ES-I3 (cell line): ENCODE results near the gene PER1.

Source experiments
- H3K36me3 ChIP-seq: 2 replicates; pipeline ENCODE4 v1.6.1; 2013; ENCODE audit warnings: mild to moderate bottlenecking, low read length, control low read depth, moderate library complexity; ENCODE audit not compliant: insufficient read depth
- H3K4me1 ChIP-seq: 2 replicates; pipeline ENCODE4 v1.6.1; 2013; ENCODE audit warnings: mild to moderate bottlenecking, control low read depth, low read length; ENCODE audit not compliant: insufficient read depth
- H3K9ac ChIP-seq: 2 replicates; pipeline ENCODE4 v1.6.1; 2013; ENCODE audit warnings: low read depth, mild to moderate bottlenecking, low read length, moderate library complexity
- H3K9me3 ChIP-seq: 2 replicates; pipeline ENCODE4 v1.6.1; 2013; ENCODE audit warnings: mild to moderate bottlenecking, low read length, moderate library complexity; ENCODE audit not compliant: control insufficient read depth, insufficient read depth

The PER1 gene

GRCh38 chr17:8143581-8144400, 8.4 kb downstream of the PER1 start:
- Histone ChIP-seq H3K4me1 (no peaks in the 10 kb centered on the region), H3K36me3 (no peaks in the 10 kb centered on the region; the same call in none of the 2 replicates), H3K9ac (no peak overlapping the region), H3K9me3 (no peaks in the 10 kb centered on the region)

DNA sequence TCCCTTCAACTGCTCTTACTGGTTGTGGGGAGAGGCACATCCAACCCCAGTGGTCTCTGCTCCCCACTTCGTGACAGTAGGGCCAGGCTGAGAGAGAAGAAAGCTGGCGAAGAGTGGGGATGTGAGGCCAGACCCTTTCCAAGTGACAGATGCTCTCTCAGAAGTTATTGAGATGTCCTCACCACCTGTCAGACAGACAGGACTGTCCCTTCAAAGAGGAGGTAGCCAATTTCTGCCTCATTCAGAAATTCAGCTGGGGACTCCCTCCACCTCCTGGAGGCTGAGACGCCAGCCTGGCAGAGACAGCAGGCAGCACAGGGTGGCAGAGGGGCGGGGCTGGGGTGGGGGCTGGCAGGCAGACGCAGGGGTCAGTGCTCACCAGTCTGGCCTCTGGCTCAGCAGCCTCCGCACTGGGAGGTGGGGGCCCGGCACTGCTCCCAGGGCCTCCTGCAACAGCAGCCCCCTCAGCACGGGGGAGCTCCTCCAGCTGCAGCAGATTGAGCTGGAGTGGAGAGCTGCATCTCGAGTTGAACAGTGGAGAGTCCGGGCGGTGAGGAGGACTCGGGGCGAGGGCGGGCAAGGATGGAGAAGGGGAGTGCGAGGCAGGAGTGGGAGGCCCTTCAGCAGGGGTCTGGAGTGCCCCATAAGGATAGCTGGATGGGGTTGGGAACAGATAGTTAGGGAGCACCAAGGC, 9.2 kb downstream of the PER1 start:
- no peaks in the 10 kb centered on the region for H3K9me3 ChIP-seq
- H3K9ac ChIP-seq: no peak overlapping the region
- no peaks in the 10 kb centered on the region; the same call in none of the 2 replicates for H3K36me3 ChIP-seq
- H3K4me1 ChIP-seq: no peaks in the 10 kb centered on the region

DNA sequence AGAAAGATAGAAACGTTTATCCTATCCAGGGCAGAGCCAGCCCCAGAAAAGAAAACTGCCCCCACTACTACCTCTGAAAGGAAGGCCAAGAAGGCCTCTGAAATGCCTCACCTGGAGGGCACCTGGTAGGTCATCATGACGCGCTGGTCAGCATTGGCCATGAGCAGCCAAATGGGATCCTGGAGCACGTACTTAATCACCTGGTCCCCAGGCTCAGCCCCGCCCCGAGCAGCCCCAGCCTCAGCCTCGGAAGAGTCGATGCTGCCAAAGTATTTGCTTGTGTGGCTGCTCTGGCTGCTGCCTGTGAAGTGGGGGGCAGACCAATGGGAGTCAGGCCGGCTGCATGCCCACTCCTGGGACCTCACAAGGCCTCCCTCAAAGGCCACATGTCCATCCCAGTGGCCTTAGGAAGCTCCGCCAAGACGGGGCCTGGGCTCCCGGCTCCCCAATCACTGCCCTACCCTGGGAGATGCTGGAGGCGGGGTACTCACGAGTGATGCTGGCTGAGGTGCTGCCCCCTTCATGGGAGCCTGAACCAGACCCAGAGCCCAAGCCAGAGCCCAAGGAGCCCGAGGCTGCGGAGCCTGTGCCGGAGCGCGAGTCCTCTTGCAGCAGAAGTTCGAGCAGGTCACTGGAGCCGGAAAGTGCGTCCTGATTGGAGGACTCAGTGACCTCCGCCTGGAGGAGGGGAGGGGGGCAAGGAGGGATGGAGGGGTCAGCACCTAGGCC, 9.9 kb downstream of the PER1 start:
- no peaks in the 10 kb centered on the region for H3K9me3 ChIP-seq
- H3K9ac ChIP-seq: no peak overlapping the region
- H3K4me1 ChIP-seq: no peaks in the 10 kb centered on the region
- no peaks in the 10 kb centered on the region; the same call in none of the 2 replicates for H3K36me3 ChIP-seq

DNA sequence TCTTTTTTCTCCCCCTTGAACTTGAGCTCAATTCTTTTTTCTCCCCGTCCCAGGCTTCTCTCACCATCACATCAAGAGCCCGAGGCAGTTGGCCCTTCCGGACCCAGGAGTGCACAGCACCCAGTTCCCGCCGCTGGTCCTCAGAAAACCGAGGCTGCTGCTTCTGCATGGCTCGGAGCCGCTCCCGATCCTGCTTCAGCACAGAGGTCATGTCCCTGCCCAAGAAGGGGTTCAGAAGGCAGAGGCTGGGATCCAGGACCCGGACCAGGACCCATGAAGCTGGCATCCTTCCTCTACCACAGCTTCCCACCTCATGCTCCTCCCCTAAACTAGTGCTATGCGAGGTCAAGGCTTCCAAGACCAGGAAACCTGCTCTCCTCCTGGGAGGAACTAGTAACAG, 10.5 kb downstream of the PER1 start:
- H3K9me3 ChIP-seq: no peaks in the 10 kb centered on the region
- no peaks in the 10 kb centered on the region for H3K4me1 ChIP-seq
- no peak overlapping the region for H3K9ac ChIP-seq
- no peaks in the 10 kb centered on the region; the same call in none of the 2 replicates for H3K36me3 ChIP-seq

- H3K4me1 ChIP-seq: no peaks in the 10 kb centered on the region
- no peaks in the 10 kb centered on the region for H3K9me3 ChIP-seq
- no peak overlapping the region for H3K9ac ChIP-seq
- no peaks in the 10 kb centered on the region; the same call in none of the 2 replicates for H3K36me3 ChIP-seq
Observed at GRCh38 chr17:8141045-8141444, 11.2 kb downstream of the PER1 start.

DNA sequence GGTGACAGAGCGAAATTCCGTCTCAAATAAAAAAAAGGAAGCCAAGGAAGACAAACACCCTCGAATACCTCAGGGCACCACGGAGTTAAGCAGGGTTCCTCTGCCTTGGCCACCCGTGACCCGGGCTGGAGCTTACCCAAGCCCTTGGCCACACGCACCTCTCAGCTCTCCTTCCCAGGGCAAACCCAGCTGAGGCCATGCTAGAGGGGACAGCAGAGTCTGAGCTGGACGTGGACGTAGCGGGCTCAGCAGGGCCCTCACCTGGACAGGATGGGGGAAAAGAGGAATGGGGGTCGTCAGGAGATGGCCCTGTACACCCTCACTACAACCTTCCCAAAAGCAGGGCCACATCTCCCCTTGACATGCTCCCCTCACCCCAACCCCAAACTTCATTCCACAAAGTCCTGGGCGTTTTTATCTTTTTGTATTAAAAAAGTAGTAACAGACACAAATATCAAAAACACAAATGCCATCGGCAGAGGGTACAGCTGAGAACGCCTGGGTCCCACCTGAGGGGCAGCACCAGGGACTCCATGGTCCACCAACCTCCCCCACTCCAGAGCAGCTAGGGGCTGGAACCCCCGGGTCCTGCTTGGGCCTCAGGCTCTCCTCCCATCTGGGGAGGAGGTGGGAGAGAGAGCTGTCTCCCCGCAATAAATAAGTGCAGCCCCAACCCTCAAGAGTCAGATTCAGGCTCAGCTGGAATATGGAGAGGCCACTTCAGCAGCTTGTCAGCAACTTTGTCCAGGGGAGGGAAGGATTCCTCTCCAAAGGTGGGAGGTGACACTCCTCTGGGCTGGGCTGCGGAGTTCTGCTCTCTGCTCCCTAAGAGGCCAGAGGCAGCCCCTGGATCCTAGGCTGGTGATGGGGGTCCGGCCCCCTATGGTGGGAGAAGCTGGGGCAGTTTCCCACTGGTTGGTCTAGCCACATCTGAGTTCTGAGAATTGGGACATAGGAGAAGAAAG, 11.9 kb downstream of the PER1 start:
- Histone ChIP-seq H3K36me3 (no peaks in the 10 kb centered on the region; the same call in 1 of the 2 replicates), H3K4me1 (no peaks in the 10 kb centered on the region), H3K9ac (no peak overlapping the region), H3K9me3 (no peaks in the 10 kb centered on the region)

DNA sequence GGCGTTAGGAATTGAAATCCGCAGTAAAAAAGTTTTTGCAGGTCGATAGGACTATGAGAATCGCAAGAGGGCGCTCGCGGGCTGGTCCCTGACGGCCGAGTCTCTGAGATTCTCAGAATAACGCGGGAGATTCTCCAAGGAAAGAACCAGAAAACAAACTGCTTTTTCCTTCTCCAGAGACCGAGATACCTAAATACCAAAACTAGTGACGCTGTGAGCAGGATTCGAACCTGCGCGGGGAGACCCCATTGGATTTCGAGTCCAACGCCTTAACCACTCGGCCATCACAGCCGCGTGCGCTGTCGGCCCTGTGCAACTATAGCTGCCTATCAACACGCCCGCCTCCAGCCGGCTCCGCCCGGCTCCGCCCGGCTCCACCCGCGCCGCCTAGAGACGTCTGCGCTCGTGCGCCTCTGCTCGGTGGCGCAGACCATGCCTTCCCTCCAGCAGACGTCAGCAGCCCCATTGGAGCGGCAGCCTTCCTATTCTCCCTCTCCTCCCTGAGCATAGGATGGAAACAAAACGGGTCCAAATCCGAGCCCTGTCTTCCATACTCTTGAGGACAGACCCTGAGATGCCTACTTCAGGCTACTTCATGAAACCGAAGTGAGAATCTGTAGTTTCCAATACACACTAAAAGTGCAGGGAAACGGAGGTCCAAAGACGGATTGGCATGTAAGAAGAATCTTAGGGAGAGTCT, 13.4 kb downstream of the PER1 start:
- Histone ChIP-seq H3K4me1 (peaks cover 2% of the 10 kb centered on the region; the same call in 1 of the 2 replicates), H3K9ac (peak overlapping the region; percentile 75)

DNA sequence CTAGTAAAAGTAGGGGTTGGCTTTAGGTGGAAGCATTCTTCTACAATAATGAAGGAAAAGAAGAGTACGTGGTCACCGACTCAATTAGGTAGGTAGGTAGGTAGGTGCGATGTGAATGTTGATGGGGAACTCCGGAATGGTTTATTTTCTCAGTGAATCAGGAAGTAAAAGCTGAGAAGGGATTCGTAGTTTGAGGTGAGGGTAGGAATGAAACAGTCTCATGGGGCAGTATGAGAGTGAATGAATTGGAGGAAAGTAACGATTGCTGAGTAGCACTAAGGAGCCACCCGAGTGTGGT, 13.9 kb downstream of the PER1 start:
- Histone ChIP-seq H3K9me3 (no peaks in the 10 kb centered on the region), H3K9ac (peak overlapping the region; percentile 75), H3K4me1 (peaks cover 4% of the 10 kb centered on the region; the same call in 1 of the 2 replicates), H3K36me3 (no peaks in the 10 kb centered on the region)

More for the DNA sequence above, 13.4 kb downstream of the PER1 start:
- no peaks in the 10 kb centered on the region for H3K9me3 ChIP-seq
- no peaks in the 10 kb centered on the region for H3K36me3 ChIP-seq

DNA sequence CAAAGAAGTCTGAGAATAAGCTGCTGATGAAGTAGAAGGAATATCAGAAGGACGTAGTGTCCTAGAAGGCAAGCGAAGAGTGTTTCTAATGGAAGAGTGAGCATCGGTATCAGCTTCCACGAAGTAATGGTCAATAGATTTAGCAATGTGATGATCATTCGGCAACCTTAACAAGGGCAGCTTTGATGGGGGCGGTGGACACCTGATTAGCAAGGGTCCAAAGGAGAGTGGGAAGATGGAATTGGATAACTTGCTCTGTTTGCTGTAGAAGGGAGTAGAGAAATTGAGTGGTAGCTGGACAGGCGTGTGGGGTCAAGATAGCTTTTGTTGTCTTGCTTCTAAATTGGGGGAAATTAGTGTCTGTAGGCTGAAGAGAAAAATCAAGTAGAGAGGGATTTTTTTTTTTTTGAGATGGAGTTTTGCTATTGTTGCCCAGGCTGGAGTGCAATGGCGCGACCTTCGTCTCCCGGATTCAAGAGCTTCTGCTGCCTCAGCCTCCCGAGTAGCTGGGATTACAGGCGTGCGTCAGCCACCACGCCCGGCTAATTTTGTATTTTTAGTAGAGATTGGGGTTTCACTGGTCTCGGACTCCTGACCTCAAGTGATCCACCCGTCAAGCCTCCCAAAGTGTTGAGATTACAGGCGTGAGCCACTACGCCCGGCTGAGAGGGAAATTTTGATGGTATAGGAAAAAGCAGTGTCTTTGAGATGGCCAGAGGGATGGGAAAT, 14.4 kb downstream of the PER1 start:
- Histone ChIP-seq H3K4me1 (peaks cover 4% of the 10 kb centered on the region; the same call in 1 of the 2 replicates), H3K9me3 (no peaks in the 10 kb centered on the region), H3K36me3 (no peaks in the 10 kb centered on the region), H3K9ac (peak overlapping the region; percentile 75)

GRCh38 chr17:8133941-8134340, 18.3 kb downstream of the PER1 start:
- Histone ChIP-seq H3K4me1 (peaks cover 4% of the 10 kb centered on the region; the same call in 1 of the 2 replicates), H3K9me3 (no peaks in the 10 kb centered on the region), H3K36me3 (no peaks in the 10 kb centered on the region), H3K9ac (peak overlapping the region; percentile 1; the same call in 1 of the 2 replicates)

- peaks cover 4% of the 10 kb centered on the region; the same call in 1 of the 2 replicates for H3K4me1 ChIP-seq
- peak overlapping the region; percentile 1; the same call in 1 of the 2 replicates for H3K9ac ChIP-seq
Observed at GRCh38 chr17:8133399-8133798, 18.8 kb downstream of the PER1 start.

DNA sequence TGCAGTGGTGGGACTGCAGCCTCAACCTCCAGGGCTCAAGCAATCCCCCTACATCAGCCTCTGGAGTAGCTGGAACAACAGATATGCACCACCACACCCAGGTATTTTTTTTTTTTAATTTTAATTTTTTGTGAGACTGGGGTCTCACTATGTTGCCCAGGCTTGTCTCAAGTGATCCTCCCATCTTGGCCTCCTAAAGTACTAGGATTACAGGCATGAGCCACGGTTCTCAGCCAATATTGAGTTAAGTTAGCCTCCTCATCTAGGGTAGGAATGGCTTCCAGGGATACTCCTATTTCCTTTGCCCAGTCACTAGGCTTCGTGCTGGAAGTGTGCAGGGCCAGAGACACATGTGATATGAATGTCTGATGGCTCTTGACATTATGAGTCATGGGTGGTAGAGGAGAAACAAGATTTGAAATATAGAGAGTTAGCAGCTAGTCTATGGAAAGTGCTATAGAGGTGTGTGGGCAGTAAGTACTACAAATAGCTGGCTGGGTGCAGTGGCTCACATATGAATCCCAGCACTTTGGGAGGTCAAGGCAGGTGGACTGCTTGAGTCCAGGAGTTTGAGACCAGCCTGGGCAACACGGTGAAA, 20.3 kb downstream of the PER1 start:
- H3K9ac ChIP-seq: no peak overlapping the region
- no peaks in the 10 kb centered on the region for H3K9me3 ChIP-seq
- H3K4me1 ChIP-seq: peaks cover 4% of the 10 kb centered on the region; the same call in 1 of the 2 replicates
- no peaks in the 10 kb centered on the region for H3K36me3 ChIP-seq

More at GRCh38 chr17:8133399-8133798, 18.8 kb downstream of the PER1 start:
- Histone ChIP-seq H3K36me3 (no peaks in the 10 kb centered on the region), H3K9me3 (no peaks in the 10 kb centered on the region)
